Measurements from ENCODE around the gene RAP1GAP.
"Not testable (repeated sequence)": the region's sequence is repeated elsewhere in the genome, so short reads cannot be mapped to it uniquely, and the experiment has no call there.

RAP1GAP gene

GRCh38 chr1:21636029-21636428 is 33.1 kb downstream of the RAP1GAP start:
- peaks cover 10 to 35% of the 10 kb centered on the region in 2 donors for H3K4me1 ChIP-seq (ENCODE audit: control insufficient read depth in 2 of 2, insufficient read depth in 2 of 2, low read length in 2 of 2)
- H3K4me3 ChIP-seq (ENCODE audit: low read length in 2 of 2), result no peak overlapping the region
- peak overlapping the region in 1 of 2 donors; percentile 75 for H3K27ac ChIP-seq (ENCODE audit: low read depth in 2 of 2, low read length in 2 of 2)
- no peak overlapping the region for H3K9ac ChIP-seq (ENCODE audit: low read depth in 1 of 2, low read length in 2 of 2)
- peaks cover 2 to 3% of the 10 kb centered on the region in 2 donors for H3K27me3 ChIP-seq (ENCODE audit: control insufficient read depth in 2 of 2, insufficient read depth in 2 of 2, low read length in 2 of 2)
- no peaks in the 10 kb centered on the region for H3K9me3 ChIP-seq (ENCODE audit: control insufficient read depth in 2 of 2, low read length in 2 of 2)
- H3K36me3 ChIP-seq (ENCODE audit: control insufficient read depth in 2 of 2, insufficient read depth in 2 of 2, low read length in 2 of 2), result no peaks in the 10 kb centered on the region

DNA sequence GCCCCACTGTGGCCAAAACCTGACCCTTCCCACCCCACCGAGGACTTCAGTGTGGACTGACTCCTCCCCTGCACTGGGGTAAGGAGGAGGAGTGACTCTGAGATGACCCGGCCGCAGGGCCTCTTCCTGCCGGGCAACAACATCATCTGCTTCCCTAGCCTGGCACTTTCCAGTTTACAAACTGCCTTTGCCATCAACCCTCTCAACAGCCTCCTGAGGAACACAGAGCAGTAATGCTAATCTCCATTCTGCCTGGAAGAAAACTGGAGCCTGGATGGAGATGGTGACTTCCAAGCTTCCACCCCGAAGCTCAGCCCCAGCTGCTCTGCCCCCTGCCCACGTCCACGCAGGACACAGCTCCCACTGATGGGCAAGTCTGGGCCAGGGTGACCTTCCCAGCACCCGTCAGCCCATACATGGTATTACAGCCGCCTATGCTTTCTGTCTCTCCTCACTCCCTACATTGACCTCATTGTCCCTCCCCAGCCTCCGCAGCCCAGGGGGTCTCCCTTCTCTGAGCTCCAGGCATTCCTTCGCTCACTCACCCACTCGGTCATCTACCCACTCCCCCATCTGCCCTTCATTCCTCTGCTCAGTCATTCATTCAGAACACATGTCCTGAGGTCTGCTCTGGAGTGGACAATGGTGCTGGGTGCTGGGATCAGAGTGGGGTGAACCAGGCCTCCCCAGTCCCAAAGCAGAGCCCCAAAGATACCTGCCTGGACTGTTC is 34.2 kb downstream of the RAP1GAP start:
- H3K9me3 ChIP-seq (ENCODE audit: control insufficient read depth in 2 of 2, low read length in 2 of 2), result no peaks in the 10 kb centered on the region
- peaks cover 0 to 3% of the 10 kb centered on the region in 2 donors for H3K27me3 ChIP-seq (ENCODE audit: control insufficient read depth in 2 of 2, insufficient read depth in 2 of 2, low read length in 2 of 2)
- H3K4me1 ChIP-seq (ENCODE audit: control insufficient read depth in 2 of 2, insufficient read depth in 2 of 2, low read length in 2 of 2), result peaks cover 10 to 36% of the 10 kb centered on the region in 2 donors
- no peaks in the 10 kb centered on the region for H3K36me3 ChIP-seq (ENCODE audit: control insufficient read depth in 2 of 2, insufficient read depth in 2 of 2, low read length in 2 of 2)
- H3K27ac ChIP-seq (ENCODE audit: low read depth in 2 of 2, low read length in 2 of 2), result peak overlapping the region; percentile 75
- no peak overlapping the region for H3K9ac ChIP-seq (ENCODE audit: low read depth in 1 of 2, low read length in 2 of 2)
- H3K4me3 ChIP-seq (ENCODE audit: low read length in 2 of 2), result no peak overlapping the region

- no peak overlapping the region for H3K4me3 ChIP-seq (ENCODE audit: low read length in 2 of 2)
- peaks cover 0 to 3% of the 10 kb centered on the region in 2 donors for H3K27me3 ChIP-seq (ENCODE audit: control insufficient read depth in 2 of 2, insufficient read depth in 2 of 2, low read length in 2 of 2)
- H3K9ac ChIP-seq (ENCODE audit: low read depth in 1 of 2, low read length in 2 of 2), result peak overlapping the region in 1 of 2 donors; percentile 12
Observed at GRCh38 chr1:21633992-21634805, 35.0 kb downstream of the RAP1GAP start.

GRCh38 chr1:21633141-21633755 is 35.9 kb downstream of the RAP1GAP start:
- Histone ChIP-seq H3K36me3 (ENCODE audit: control insufficient read depth in 2 of 2, insufficient read depth in 2 of 2, low read length in 2 of 2) (no peaks in the 10 kb centered on the region), H3K9ac (ENCODE audit: low read depth in 1 of 2, low read length in 2 of 2) (no peak overlapping the region), H3K9me3 (ENCODE audit: control insufficient read depth in 2 of 2, low read length in 2 of 2) (no peaks in the 10 kb centered on the region), H3K4me1 (ENCODE audit: control insufficient read depth in 2 of 2, insufficient read depth in 2 of 2, low read length in 2 of 2) (peaks cover 10 to 32% of the 10 kb centered on the region in 2 donors), H3K27me3 (ENCODE audit: control insufficient read depth in 2 of 2, insufficient read depth in 2 of 2, low read length in 2 of 2) (peaks cover 0 to 3% of the 10 kb centered on the region in 2 donors), H3K27ac (ENCODE audit: low read depth in 2 of 2, low read length in 2 of 2) (peak overlapping the region; percentile 75), H3K4me3 (ENCODE audit: low read length in 2 of 2) (no peak overlapping the region)

More at GRCh38 chr1:21633992-21634805, 35.0 kb downstream of the RAP1GAP start:
- Histone ChIP-seq H3K4me1 (ENCODE audit: control insufficient read depth in 2 of 2, insufficient read depth in 2 of 2, low read length in 2 of 2) (peaks cover 10 to 36% of the 10 kb centered on the region in 2 donors), H3K27ac (ENCODE audit: low read depth in 2 of 2, low read length in 2 of 2) (peak overlapping the region; percentile 75), H3K36me3 (ENCODE audit: control insufficient read depth in 2 of 2, insufficient read depth in 2 of 2, low read length in 2 of 2) (no peaks in the 10 kb centered on the region), H3K9me3 (ENCODE audit: control insufficient read depth in 2 of 2, low read length in 2 of 2) (no peaks in the 10 kb centered on the region)

GRCh38 chr1:21631944-21632887 is 36.9 kb downstream of the RAP1GAP start:
- H3K27me3 ChIP-seq (ENCODE audit: control insufficient read depth in 2 of 2, insufficient read depth in 2 of 2, low read length in 2 of 2), result peaks cover 0 to 3% of the 10 kb centered on the region in 2 donors
- peak overlapping the region; percentile 75 for H3K27ac ChIP-seq (ENCODE audit: low read depth in 2 of 2, low read length in 2 of 2)
- H3K36me3 ChIP-seq (ENCODE audit: control insufficient read depth in 2 of 2, insufficient read depth in 2 of 2, low read length in 2 of 2), result no peaks in the 10 kb centered on the region
- peak overlapping the region in 1 of 2 donors; percentile 47 for H3K9ac ChIP-seq (ENCODE audit: low read depth in 1 of 2, low read length in 2 of 2)
- no peak overlapping the region for H3K4me3 ChIP-seq (ENCODE audit: low read length in 2 of 2)
- H3K4me1 ChIP-seq (ENCODE audit: control insufficient read depth in 2 of 2, insufficient read depth in 2 of 2, low read length in 2 of 2), result peaks cover 10 to 32% of the 10 kb centered on the region in 2 donors
- H3K9me3 ChIP-seq (ENCODE audit: control insufficient read depth in 2 of 2, low read length in 2 of 2), result no peaks in the 10 kb centered on the region

GRCh38 chr1:21631590-21631943 is 37.6 kb downstream of the RAP1GAP start:
- not testable (repeated sequence) for H3K9me3 ChIP-seq (ENCODE audit: control insufficient read depth in 2 of 2, low read length in 2 of 2); H3K27me3 ChIP-seq (ENCODE audit: control insufficient read depth in 2 of 2, insufficient read depth in 2 of 2, low read length in 2 of 2); H3K36me3 ChIP-seq (ENCODE audit: control insufficient read depth in 2 of 2, insufficient read depth in 2 of 2, low read length in 2 of 2); H3K4me3 ChIP-seq (ENCODE audit: low read length in 2 of 2)
- Histone ChIP-seq H3K9ac (ENCODE audit: low read depth in 1 of 2, low read length in 2 of 2) (peak overlapping the region in 1 of 2 donors; percentile 47), H3K4me1 (ENCODE audit: control insufficient read depth in 2 of 2, insufficient read depth in 2 of 2, low read length in 2 of 2) (peaks cover 10 to 32% of the 10 kb centered on the region in 2 donors), H3K27ac (ENCODE audit: low read depth in 2 of 2, low read length in 2 of 2) (peak overlapping the region; percentile 61 to 75)

DNA sequence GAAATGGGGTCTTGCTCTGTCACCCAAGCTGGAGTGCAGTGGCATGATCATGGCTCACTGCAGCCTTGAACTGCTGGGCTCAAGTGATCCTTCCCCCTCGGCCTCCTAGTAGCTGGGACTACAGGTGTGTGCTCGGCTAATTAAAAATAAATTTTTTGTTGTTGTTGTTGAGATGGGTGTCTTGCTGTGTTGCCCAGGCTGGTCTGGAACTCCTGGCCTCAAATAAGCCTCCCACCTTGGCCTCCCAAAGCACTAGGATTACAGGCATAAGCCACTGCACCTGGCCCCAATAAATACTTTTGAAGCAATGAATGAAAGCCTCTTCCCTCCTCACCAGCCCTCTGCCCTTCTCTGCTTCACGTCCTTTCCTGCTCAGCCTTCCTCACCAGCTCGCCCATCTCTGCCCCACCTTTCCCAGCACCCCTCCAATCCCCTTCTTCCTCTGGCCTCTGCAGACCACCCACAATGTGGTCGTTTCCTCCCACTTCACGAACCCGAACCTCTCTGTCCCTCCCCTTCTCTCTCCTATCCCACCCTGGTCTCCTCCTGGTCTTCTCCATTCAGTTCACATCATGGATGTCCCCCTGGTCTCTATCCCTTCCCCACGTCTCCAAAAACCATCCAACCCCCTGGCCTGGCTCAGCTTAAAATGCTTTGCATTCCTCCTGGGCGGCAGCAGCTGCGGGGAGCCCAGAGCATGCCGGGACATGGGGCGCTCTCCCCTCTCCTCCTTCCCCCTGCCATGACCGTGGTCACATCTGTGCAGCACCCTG is 38.4 kb downstream of the RAP1GAP start:
- Histone ChIP-seq H3K27ac (ENCODE audit: low read depth in 2 of 2, low read length in 2 of 2) (no peak overlapping the region), H3K36me3 (ENCODE audit: control insufficient read depth in 2 of 2, insufficient read depth in 2 of 2, low read length in 2 of 2) (no peaks in the 10 kb centered on the region)

GRCh38 chr1:21629971-21630370 is 39.2 kb downstream of the RAP1GAP start:
- H3K27ac ChIP-seq (ENCODE audit: low read depth in 2 of 2, low read length in 2 of 2), result no peak overlapping the region
- H3K27me3 ChIP-seq (ENCODE audit: control insufficient read depth in 2 of 2, insufficient read depth in 2 of 2, low read length in 2 of 2), result no peaks in the 10 kb centered on the region
- H3K9me3 ChIP-seq (ENCODE audit: control insufficient read depth in 2 of 2, low read length in 2 of 2), result no peaks in the 10 kb centered on the region
- H3K9ac ChIP-seq (ENCODE audit: low read depth in 1 of 2, low read length in 2 of 2), result no peak overlapping the region
- H3K4me3 ChIP-seq (ENCODE audit: low read length in 2 of 2), result no peak overlapping the region
- peaks cover 10 to 30% of the 10 kb centered on the region in 2 donors for H3K4me1 ChIP-seq (ENCODE audit: control insufficient read depth in 2 of 2, insufficient read depth in 2 of 2, low read length in 2 of 2)
- H3K36me3 ChIP-seq (ENCODE audit: control insufficient read depth in 2 of 2, insufficient read depth in 2 of 2, low read length in 2 of 2), result no peaks in the 10 kb centered on the region

More for the DNA sequence above, 38.4 kb downstream of the RAP1GAP start:
- Histone ChIP-seq H3K4me1 (ENCODE audit: control insufficient read depth in 2 of 2, insufficient read depth in 2 of 2, low read length in 2 of 2) (peaks cover 10 to 32% of the 10 kb centered on the region in 2 donors), H3K4me3 (ENCODE audit: low read length in 2 of 2) (no peak overlapping the region), H3K27me3 (ENCODE audit: control insufficient read depth in 2 of 2, insufficient read depth in 2 of 2, low read length in 2 of 2) (no peaks in the 10 kb centered on the region), H3K9ac (ENCODE audit: low read depth in 1 of 2, low read length in 2 of 2) (no peak overlapping the region), H3K9me3 (ENCODE audit: control insufficient read depth in 2 of 2, low read length in 2 of 2) (no peaks in the 10 kb centered on the region)

Measured in mucosa of rectum (tissue), 2 donors.